Vagina (tissue), 2 donors: ENCODE results near the gene RAB3B.

Experiments used
- POLR2A ChIP-seq, 2 donors: fragments of 450-650 bp; IDR thresholded peaks; one replicate each; pipeline ENCODE4 v1.6.1; 2017; ENCODE audit warnings: antibody characterized with exemption in 2 of 2, mild to moderate bottlenecking in 2 of 2, moderate library complexity in 2 of 2
- POLR2AphosphoS5 ChIP-seq, 2 donors: sonication (generic); formaldehyde crosslinking; IDR thresholded peaks; one replicate each; pipeline ENCODE4 v1.9.0; 2017; ENCODE audit warnings: antibody characterized with exemption in 2 of 2, mild to moderate bottlenecking in 2 of 2, low read depth in 1 of 2; ENCODE audit not compliant: insufficient read depth in 1 of 2
- TF ChIP-seq, protein P1 (sequence below), 3 experiments: fragments of 450-650 bp in 2 of 3; fragments of 200-600 bp in 1 of 3; sonication (generic) in 1 of 3; IDR thresholded peaks; one replicate each; pipeline ENCODE4 v1.5.1; 2017 to 2019; ENCODE audit warnings: antibody characterized with exemption in 3 of 3, mild to moderate bottlenecking in 2 of 3, moderate library complexity in 2 of 3

DNA sequence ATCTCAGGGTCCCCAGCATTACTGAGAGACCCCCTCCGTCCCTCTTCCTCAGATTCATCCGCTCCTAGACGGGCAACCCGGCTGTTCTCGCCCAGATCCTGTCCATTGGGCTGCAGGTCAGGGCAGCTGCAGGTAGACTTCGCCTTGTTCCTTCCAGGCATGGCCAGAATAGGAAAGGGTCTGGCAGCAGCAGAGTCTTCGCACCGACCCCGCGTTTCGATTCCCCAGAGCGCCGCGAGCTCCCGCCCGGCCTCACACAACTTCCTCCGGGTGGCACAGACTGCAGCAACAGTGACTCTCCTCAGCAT is 112.2 kb downstream of the RAB3B start:
- TF ChIP-seq, protein P1, sequence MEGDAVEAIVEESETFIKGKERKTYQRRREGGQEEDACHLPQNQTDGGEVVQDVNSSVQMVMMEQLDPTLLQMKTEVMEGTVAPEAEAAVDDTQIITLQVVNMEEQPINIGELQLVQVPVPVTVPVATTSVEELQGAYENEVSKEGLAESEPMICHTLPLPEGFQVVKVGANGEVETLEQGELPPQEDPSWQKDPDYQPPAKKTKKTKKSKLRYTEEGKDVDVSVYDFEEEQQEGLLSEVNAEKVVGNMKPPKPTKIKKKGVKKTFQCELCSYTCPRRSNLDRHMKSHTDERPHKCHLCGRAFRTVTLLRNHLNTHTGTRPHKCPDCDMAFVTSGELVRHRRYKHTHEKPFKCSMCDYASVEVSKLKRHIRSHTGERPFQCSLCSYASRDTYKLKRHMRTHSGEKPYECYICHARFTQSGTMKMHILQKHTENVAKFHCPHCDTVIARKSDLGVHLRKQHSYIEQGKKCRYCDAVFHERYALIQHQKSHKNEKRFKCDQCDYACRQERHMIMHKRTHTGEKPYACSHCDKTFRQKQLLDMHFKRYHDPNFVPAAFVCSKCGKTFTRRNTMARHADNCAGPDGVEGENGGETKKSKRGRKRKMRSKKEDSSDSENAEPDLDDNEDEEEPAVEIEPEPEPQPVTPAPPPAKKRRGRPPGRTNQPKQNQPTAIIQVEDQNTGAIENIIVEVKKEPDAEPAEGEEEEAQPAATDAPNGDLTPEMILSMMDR (IDR thresholded peaks at IDR 0.05), result no peak
- TF ChIP-seq POLR2AphosphoS5 (IDR thresholded peaks at IDR 0.05; ENCODE audit: insufficient read depth in 1 of 2, low read depth in 1 of 2), result no peak
- TF ChIP-seq POLR2A (IDR thresholded peaks at IDR 0.05), result no peak
